Heart left ventricle (tissue), 13 donors: ENCODE measurements around the gene WHAMM.

Experiments used
- CTCF ChIP-seq, 12 donors: fragments of 200-600 bp; sonication (generic) in 4 of 12; IDR thresholded peaks; one replicate each; pipeline versions ENCODE4 v1.5.0 to v1.8.0; 2018 to 2022; ENCODE audit warnings: antibody characterized with exemption in 12 of 12, mild to moderate bottlenecking in 5 of 12
- POLR2A ChIP-seq, 2 donors: fragments of 450-650 bp; IDR thresholded peaks; one replicate each; pipeline ENCODE4 v1.6.1; 2017; ENCODE audit warnings: antibody characterized with exemption in 2 of 2, mild to moderate bottlenecking in 2 of 2, moderate library complexity in 2 of 2
- donor health status: ischemic (EF 13 %, LVEDD 7.1; RV severe dilation, severe dysfunction).
- donor health status: DM: no; HTN: yes; CAD: no.
- donor health status: DM: no; HTN: no; CAD: no.
- donor health status: ischemic (EF 25% LVEDD 6.9; RV normal size, moderate dysfunction).
- donor health status: ischemic (EF 25% LVEDD 5.7; RV mildly dilated, moderate dysfunction).
- donor health status: ischemic (EF 35%, LVEDD 5.7; RV mildly dilated, moderate dysfunction).
- donor health status: nonischemic (EF 11% LVEDD 7.7; RV severe dilation, severe dysfunction).
- donor health status: DM: yes; HTN: yes; CAD: no.
- donor health status: PGD.
- donor health status: ischemic (EF 29% LVEDD 5.4; RV normal size, mild dysfunction).
- donor health status: nonischemic (EF 23%, LVEDD 6.1; RV moderate dilation, normal function).

- TF ChIP-seq CTCF (IDR thresholded peaks at IDR 0.05) (no peak), POLR2A (IDR thresholded peaks at IDR 0.05) (no peak)
These were observed 53.5 kb downstream of the WHAMM start for GRCh38 chr15:82862886-82863285.
